Muscle of leg (tissue), 11 donors: ENCODE data around the gene ATP2C1. TPM values are rescaled to one million over a fixed set of nuclear protein-coding genes. Genes with fewer than 3 reads are reported as not detected.

Experiments
- DNase-seq: peaks from one replicate; pipeline ENCODE4 v3.0.0; 2013
- H3K27ac ChIP-seq: one replicate; pipeline ENCODE4 v1.5.1; 2013; ENCODE audit warnings: mild to moderate bottlenecking, low read length, control low read depth
- H3K27me3 ChIP-seq: one replicate; pipeline ENCODE4 v1.6.1; 2013; ENCODE audit warnings: low read length; ENCODE audit not compliant: control insufficient read depth, insufficient read depth
- H3K36me3 ChIP-seq: one replicate; pipeline ENCODE4 v1.6.1; 2013; ENCODE audit warnings: low read length; ENCODE audit not compliant: control insufficient read depth, insufficient read depth
- H3K4me1 ChIP-seq: one replicate; pipeline ENCODE4 v1.6.1; 2013; ENCODE audit warnings: low read length; ENCODE audit not compliant: control insufficient read depth, insufficient read depth
- H3K4me3 ChIP-seq: one replicate; pipeline ENCODE4 v1.5.1; 2013; ENCODE audit warnings: low read length, control low read depth
- H3K9me3 ChIP-seq: replicated peaks from 2 replicates; pipeline ENCODE4 v1.6.1; 2013; ENCODE audit warnings: low read depth, low read length; ENCODE audit not compliant: control insufficient read depth
- WGBS: methylation state at CpG from one replicate; pipeline ENCODE4 v1.1.5; 2013; ENCODE audit warnings: missing lambda C conversion rate; ENCODE audit not compliant: insufficient coverage; 5-methylcytosine and 5-hydroxymethylcytosine counted together
- polyA plus RNA-seq, 8 donors: library from polyadenylated mRNA; unstranded; fragments of 120-200 nt; gene quantifications; one replicate each; pipeline versions ENCODE4 v1.2.1 to v1.2.3, GENCODE V29; 2013; ENCODE audit warnings: inconsistent platforms in 1 of 8, low replicate concordance in 1 of 8; ENCODE audit not compliant: insufficient read length in 8 of 8, insufficient read depth in 1 of 8
- total RNA-seq: library from RNA; stranded (reverse); fragments of 120-200 nt; gene quantifications from one replicate; pipeline ENCODE4 v1.2.4, GENCODE V29; 2013

The ATP2C1 gene
- total and polyA plus RNA-seq, 9 donors, result 46.5 to 92.6 (median 63.0) TPM

DNA sequence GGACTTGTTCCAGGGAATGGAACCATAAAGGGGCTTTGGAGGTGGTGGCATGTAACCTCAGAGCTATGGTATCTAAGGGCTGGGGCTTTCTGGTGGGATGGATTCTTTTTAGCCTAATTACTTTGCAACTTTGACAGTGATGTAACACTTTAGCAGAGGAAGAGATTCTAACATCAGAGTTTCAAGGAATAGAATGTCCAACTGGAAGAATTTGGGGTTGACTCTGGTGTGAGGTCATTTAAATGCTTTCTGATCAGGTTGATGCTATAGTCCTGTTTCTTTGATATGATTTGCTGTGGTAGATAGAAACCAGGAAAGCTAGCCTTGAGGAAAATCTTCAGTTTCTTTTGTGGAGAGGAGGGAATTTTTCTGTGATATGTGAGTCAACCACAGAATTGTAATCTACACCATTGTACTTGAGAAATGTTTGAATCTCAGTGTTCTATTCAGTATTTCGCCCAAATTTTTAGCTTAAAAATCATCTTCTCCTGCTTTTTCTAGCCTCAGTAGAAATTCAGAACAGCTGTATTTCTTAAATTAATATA lies 40.0 kb downstream of the ATP2C1 start:
- DNase-seq, result no peak
- Histone ChIP-seq H3K9me3 (no peaks in the 10 kb centered on the region), H3K27me3 (no peaks in the 10 kb centered on the region), H3K4me1 (no peaks in the 10 kb centered on the region), H3K4me3 (no peak overlapping the region), H3K27ac (no peak overlapping the region), H3K36me3 (peaks cover 3% of the 10 kb centered on the region)
- no CpG with 5 or more reads among the region's 1 CpG for WGBS

DNA sequence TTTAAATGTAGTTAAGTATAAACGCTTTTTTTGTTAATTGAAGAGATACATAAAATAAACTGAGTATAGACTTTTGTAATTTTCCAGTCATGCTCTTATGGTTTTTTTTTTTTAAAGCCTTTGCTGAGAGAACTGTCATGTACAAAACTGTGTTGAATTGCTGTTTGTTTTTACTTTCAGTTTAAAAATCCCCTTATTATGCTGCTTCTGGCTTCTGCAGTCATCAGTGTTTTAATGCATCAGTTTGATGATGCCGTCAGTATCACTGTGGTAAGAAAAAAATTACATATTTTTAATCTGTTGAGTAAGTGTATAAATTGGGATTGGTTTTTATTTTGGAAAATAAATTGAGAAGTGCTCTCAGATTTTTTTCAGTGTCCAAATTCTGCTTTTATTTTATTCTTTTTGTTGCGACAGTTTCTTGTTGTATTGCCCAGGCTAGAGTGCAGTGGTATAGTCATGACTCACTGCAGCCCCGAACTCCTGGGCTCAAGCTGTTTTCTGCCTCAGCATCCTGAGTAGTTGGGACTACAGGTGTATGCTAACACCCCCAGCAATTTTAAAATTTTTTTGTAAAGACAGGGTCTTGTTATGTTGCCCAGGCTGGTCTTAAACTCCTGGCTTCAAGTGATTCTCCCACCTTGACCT lies 40.7 kb downstream of the ATP2C1 start:
- no CpG with 5 or more reads among the region's 4 CpGs for WGBS
- H3K36me3 ChIP-seq, result peaks cover 3% of the 10 kb centered on the region

DNA sequence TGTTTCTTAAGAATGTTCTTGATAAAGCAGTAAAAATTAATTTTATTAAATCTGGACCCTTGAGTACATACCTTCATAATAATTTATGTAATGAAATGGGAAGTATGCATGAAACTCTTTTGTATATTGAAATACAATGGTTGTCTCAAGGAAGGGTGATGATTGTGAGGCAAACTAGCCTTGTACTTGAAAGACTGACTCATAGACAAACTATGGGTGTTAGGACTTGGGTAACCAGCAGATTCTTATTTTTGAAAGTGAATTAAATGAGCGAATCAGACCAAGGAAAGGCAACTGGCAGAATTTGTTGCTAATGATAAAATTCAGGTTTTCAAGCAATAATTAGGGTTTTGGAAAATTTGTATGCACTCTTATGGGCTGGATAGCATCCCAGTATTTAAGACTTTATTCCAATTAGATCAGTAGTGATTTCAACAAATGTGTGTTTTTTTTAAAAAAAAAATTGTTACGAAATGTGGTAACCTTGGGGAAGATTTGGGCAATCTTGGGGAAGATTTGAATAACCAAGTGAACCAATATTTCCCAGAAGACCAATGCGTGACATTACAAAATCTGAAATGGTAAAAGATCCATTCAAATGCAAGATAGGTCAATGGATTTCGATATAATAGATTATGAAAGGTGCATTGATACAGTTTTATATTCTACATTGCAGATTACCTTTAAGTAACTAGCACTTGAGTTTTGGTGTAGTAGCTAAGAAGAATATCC lies 42.0 kb downstream of the ATP2C1 start:
- Histone ChIP-seq H3K4me1 (no peaks in the 10 kb centered on the region), H3K27me3 (no peaks in the 10 kb centered on the region), H3K27ac (no peak overlapping the region), H3K9me3 (no peaks in the 10 kb centered on the region), H3K4me3 (no peak overlapping the region), H3K36me3 (peaks cover 3% of the 10 kb centered on the region)
- no peak for DNase-seq
- WGBS, result 100% methylated on average over 1 of the region's 4 CpGs

More for the DNA sequence above, 40.7 kb downstream of the ATP2C1 start:
- Histone ChIP-seq H3K9me3 (no peaks in the 10 kb centered on the region), H3K27me3 (no peaks in the 10 kb centered on the region), H3K4me3 (no peak overlapping the region), H3K4me1 (no peaks in the 10 kb centered on the region), H3K27ac (no peak overlapping the region)
- no peak for DNase-seq

DNA sequence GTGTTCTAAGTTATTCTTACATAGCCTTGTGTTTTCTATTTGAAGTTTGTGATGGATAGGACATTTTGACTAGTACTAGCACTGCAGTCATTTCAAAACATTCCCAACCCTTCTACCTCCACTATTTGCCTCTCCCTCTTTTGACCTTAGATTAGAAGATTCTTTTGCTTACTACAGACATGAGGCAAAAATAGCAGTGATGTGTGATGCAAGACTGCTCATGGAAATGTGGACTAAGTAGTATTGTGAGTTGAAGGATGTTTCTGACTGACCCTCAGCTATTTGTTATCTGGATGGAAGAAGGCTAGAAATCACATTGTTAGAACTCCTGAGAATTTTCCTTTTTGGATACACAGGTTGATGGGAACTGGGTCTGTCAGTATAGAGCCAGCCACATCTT lies 45.9 kb downstream of the ATP2C1 start:
- Histone ChIP-seq H3K27ac (no peak overlapping the region), H3K4me3 (no peak overlapping the region), H3K9me3 (no peaks in the 10 kb centered on the region), H3K4me1 (no peaks in the 10 kb centered on the region), H3K36me3 (peaks cover 4% of the 10 kb centered on the region), H3K27me3 (no peaks in the 10 kb centered on the region)
- no peak for DNase-seq

GRCh38 chr3:130941793-130942192 lies 47.9 kb downstream of the ATP2C1 start:
- H3K4me3 ChIP-seq, result no peak overlapping the region
- no peaks in the 10 kb centered on the region for H3K4me1 ChIP-seq
- DNase-seq, result no peak
- no peak overlapping the region for H3K27ac ChIP-seq
- no peaks in the 10 kb centered on the region for H3K9me3 ChIP-seq
- H3K27me3 ChIP-seq, result no peaks in the 10 kb centered on the region
- H3K36me3 ChIP-seq, result peaks cover 10% of the 10 kb centered on the region

DNA sequence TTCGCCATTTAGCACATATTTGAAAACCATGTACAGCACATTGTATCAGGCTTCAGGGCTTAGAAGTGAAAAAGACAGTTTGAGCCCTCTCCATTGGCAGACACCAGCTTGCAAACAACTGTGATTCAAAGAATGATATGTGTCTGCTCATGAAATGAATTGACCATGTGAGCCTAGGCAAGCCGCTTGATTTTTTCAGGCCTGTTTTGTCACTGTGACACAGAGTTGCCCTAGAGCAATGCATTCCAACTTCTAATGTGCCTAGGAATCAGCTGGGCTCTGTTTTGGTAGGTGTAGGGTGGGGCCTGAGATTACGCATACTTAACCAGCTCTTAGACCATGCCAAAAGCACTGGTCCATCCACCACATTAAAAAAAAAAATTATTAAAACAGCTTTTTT lies 53.0 kb downstream of the ATP2C1 start:
- peaks cover 17% of the 10 kb centered on the region for H3K36me3 ChIP-seq
- no CpG with 5 or more reads among the region's 3 CpGs for WGBS
- no peak overlapping the region for H3K27ac ChIP-seq
- no peaks in the 10 kb centered on the region for H3K4me1 ChIP-seq
- H3K27me3 ChIP-seq, result no peaks in the 10 kb centered on the region
- no peak for DNase-seq
- no peaks in the 10 kb centered on the region for H3K9me3 ChIP-seq
- H3K4me3 ChIP-seq, result no peak overlapping the region

DNA sequence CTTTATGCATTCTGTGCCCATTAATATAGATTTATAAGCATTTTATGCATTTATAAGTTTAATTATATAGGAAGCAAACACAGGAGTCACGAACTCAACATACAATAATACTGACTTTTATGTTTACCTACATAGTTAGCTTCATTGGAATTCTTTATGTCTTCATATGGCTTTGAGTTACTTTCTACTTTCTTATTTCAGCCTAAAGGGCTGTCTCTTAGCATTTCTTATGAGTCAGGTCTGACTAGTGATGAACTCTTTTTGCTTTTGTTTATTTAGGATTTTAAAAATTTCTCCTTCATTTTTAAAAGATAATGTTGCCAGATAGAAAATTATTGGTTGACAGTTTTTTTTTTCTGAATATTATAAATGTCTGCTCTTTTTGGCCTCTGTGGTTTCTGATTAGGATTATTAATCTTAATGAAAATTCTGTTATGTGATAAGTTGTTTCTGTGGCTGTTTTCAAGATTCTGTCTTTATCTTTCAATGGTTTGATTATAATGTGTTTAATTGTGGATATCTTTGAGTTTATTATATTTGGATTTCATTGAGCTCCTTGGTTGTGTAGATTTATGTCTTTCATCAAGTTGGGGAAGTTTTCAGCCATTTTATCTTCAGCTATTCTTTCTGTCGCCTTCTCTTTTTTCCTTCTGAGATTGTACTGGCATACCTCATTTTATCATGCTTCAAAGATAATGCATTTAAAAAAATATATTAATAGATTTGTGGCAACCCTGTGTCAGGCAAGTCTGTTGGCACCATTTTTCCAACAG lies 54.3 kb downstream of the ATP2C1 start:
- H3K27me3 ChIP-seq, result no peaks in the 10 kb centered on the region
- DNase-seq, result no peak
- H3K27ac ChIP-seq, result no peak overlapping the region
- H3K4me1 ChIP-seq, result no peaks in the 10 kb centered on the region
- no peaks in the 10 kb centered on the region for H3K9me3 ChIP-seq
- peaks cover 17% of the 10 kb centered on the region for H3K36me3 ChIP-seq
- WGBS, result no CpG with 5 or more reads among the region's 2 CpGs
- H3K4me3 ChIP-seq, result no peak overlapping the region

DNA sequence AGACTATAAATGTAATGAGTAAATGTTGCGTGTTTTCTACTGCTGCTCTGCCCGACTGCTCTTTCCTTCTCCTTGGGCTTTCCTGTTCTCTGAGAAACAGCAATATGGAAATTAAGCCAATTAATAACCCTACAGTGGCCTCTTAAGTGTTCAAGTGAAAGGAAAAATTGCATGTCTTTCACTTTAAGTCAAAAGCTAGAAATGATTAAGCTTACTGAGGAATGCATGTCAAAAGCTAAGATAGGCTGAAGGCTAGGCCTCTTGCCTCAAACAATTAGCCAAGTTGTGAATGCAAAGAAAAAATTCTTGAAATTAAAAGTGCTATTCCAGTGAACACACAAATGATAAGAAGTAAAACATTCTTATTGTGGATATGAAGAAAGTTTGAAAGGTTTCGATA lies 55.0 kb downstream of the ATP2C1 start:
- peaks cover 20% of the 10 kb centered on the region for H3K36me3 ChIP-seq
- H3K27me3 ChIP-seq, result no peaks in the 10 kb centered on the region
- H3K4me1 ChIP-seq, result no peaks in the 10 kb centered on the region
- H3K27ac ChIP-seq, result no peak overlapping the region
- DNase-seq, result no peak
- no CpG with 5 or more reads among the region's 3 CpGs for WGBS
- no peak overlapping the region for H3K4me3 ChIP-seq
- no peaks in the 10 kb centered on the region for H3K9me3 ChIP-seq

- Histone ChIP-seq H3K4me1 (no peaks in the 10 kb centered on the region), H3K27ac (no peak overlapping the region), H3K27me3 (no peaks in the 10 kb centered on the region), H3K9me3 (no peaks in the 10 kb centered on the region), H3K36me3 (peaks cover 22% of the 10 kb centered on the region), H3K4me3 (no peak overlapping the region)
- WGBS, result no CpG with 5 or more reads among the region's 2 CpGs
- DNase-seq, result no peak
Observed at GRCh38 chr3:130950124-130950523, 56.2 kb downstream of the ATP2C1 start.

- Histone ChIP-seq H3K36me3 (peaks cover 25% of the 10 kb centered on the region), H3K9me3 (no peaks in the 10 kb centered on the region), H3K27me3 (no peaks in the 10 kb centered on the region), H3K4me3 (no peak overlapping the region), H3K4me1 (no peaks in the 10 kb centered on the region), H3K27ac (no peak overlapping the region)
- DNase-seq, result no peak
Observed at GRCh38 chr3:130950641-130951040, 56.8 kb downstream of the ATP2C1 start.
